DMS153 treated with DMSO at 0.1 percent for 48 hours (cell line): ENCODE data around the gene ZDHHC12.

Experiments
- DNase-seq: peaks from one replicate; lab custom pipeline; 2025; ENCODE audit not compliant: unreplicated experiment; lab: John Stamatoyannopoulos, UW

Gene ZDHHC12

GRCh38 chr9:128731093-128731492 is 7.2 kb upstream of the ZDHHC12 start:
- DNase-seq, result no peak

GRCh38 chr9:128729766-128730517 is 6.0 kb upstream of the ZDHHC12 start:
- DNase-seq, result no peak

GRCh38 chr9:128729302-128729701 is 5.4 kb upstream of the ZDHHC12 start:
- no peak for DNase-seq

- no peak for DNase-seq
Observed at GRCh38 chr9:128728298-128728697, 4.4 kb upstream of the ZDHHC12 start.

GRCh38 chr9:128727640-128728248 is 3.8 kb upstream of the ZDHHC12 start:
- DNase-seq, result no peak

GRCh38 chr9:128724744-128725211 is 851 bp upstream of the ZDHHC12 start:
- peak; percentile 39 for DNase-seq

- no peak for DNase-seq
Observed at GRCh38 chr9:128723352-128723865, 518 bp downstream of the ZDHHC12 start.

GRCh38 chr9:128722380-128723351 is 1.3 kb downstream of the ZDHHC12 start:
- DNase-seq, result no peak

GRCh38 chr9:128721487-128722010 is 2.4 kb downstream of the ZDHHC12 start:
- DNase-seq, result no peak

- DNase-seq, result no peak
Observed at GRCh38 chr9:128720841-128721486, 3.0 kb downstream of the ZDHHC12 start.

GRCh38 chr9:128719919-128720605 is 3.9 kb downstream of the ZDHHC12 start:
- no peak for DNase-seq

GRCh38 chr9:128718475-128718874 is 5.5 kb downstream of the ZDHHC12 start:
- DNase-seq, result no peak

- DNase-seq, result no peak
Observed at GRCh38 chr9:128718047-128718446, 5.9 kb downstream of the ZDHHC12 start.

GRCh38 chr9:128716581-128717254 is 7.2 kb downstream of the ZDHHC12 start:
- no peak for DNase-seq

- no peak for DNase-seq
Observed at GRCh38 chr9:128715436-128715750, 8.5 kb downstream of the ZDHHC12 start.

- no peak for DNase-seq
Observed at GRCh38 chr9:128714586-128715435, 9.1 kb downstream of the ZDHHC12 start.

GRCh38 chr9:128713941-128714573 is 9.9 kb downstream of the ZDHHC12 start:
- no peak for DNase-seq

- DNase-seq, result no peak
Observed at GRCh38 chr9:128713411-128713780, 10.5 kb downstream of the ZDHHC12 start.
